Activated CD4-positive, alpha-beta T cell treated with anti-CD3 and anti-CD28 coated beads, Interleukin-2, amount 50 U/mL, for 16 hours (primary cell): ENCODE measurements around the gene RIOX2.
"Not testable (repeated sequence)": the region's sequence is repeated elsewhere in the genome, so short reads cannot be mapped to it uniquely, and the experiment has no call there.

ENCODE experiments used
- DNase-seq: peaks from one replicate; pipeline ENCODE4 v3.0.0-alpha.2; 2020

RIOX2 gene

DNA sequence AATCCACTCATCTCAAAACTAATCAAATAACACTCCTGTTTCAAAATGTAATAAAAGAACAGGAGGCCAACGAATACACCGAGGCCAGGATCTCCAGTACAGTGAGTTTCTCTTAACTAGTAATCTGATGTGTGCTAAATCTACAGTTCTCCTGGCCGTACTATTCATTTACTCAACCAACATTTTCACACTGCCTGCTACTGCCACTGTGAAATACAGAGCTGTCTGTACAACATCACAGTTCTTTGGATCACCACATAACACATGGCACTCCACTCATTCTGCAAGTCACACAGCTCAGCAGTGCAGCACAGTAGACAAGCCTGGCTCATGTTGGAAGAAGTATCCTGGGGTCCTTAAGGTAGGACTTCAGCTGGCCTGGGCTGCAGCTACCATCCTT is 21.9 kb downstream of the RIOX2 start:
- DNase-seq, result peak; percentile 35

DNA sequence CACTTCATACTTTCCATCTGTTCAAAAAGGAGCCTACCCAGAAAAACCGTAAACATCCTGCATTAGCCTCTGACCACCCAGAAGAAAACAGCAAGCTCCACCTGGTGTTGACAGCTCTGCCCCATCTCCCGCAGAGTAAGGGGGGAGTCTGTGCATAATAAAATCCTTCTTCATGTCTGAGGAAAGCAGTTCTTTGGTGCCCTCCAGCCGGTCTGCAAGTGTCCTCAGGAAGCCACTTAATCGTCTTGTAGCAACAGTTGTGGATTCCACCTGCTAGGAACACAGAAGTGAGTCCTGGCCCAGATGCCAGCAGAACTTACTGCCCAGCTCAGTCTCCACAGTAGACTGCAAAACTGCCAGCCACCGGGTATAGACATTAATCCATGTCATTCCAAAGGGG is 22.5 kb downstream of the RIOX2 start:
- DNase-seq, result no peak

DNA sequence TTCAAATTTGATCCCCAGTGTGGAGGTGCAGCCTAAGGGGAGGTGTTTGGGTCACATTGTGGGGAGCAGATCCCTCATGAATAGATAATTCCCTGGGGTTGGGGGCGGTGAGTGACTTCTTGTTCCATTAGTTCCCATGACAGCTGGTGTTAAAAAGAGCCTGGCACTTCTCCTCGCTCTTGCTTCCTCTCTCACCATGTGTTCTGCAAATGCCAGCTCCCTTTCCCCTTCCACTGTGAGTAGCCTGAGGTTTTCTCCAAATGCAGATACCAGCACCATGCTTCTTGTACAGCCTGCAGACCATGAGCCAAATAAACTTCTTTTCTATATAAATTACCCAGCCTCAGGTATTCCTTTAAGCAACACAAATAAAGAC is 23.1 kb downstream of the RIOX2 start:
- no peak for DNase-seq

DNA sequence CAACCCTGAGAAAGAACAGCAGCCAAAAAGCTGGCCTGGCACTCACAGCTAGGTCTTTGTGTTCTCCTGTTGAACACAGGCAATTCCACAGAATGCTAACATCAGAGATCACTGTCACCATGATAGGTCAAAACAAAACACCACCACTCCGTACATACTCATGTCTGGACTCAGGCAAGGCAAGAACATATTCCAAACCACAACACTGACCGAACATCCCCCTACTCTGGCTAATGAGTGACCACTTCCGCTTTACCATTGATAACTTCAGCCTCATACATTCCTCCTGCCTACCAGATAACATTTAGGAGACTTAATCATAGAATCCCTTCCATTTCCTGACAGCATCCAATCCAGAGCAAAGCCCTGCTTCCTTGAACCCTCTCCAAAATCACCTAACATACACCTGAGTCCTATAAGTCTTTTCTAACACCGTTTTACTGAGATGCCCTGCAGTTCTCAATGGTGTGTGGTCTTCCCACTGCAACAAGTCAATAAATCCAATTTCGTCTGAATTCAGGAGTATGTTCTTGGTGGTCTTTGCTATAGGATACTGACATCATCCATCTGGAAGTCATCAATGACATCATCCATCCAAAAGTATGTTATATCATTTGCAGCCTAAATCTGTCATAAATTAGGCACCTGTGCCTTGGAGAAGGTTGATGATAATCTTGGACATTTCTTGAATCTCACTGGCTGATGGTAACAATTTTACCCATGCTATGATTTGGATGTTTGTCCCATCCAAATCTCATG is 23.7 kb downstream of the RIOX2 start:
- no peak for DNase-seq

DNA sequence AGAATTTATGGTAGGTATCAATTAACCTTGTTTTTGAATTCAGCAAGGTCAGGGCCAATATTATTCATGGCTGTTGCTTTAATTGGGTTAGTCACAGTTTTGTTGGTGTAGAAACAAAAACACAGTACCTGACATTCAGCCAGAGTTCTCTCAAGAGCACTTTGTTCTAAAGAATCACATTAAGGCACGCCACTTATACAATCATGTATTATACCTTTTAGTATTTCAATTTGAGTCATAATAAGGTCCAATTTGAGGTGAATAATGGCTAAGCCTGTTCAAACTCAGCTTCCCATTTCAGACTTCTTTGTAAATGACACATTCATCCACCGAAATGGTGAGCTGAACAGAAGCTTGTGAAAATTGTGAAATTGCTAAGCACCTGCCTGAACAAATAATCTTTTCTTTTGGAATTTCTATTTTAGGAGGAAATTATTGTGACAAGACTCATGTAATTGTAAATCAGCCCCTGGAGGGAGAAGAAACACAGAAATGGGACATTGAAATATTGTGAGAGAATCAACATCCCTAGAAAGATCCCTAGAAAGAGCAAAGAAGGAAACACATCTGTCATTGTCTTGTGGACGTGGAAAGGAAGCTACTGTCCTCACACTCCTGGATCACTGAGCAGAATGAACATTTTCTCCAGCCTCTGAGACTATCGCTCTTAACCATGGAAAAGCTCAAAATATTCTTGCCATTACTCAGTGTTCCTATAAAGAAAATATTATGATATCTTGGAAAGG is 29.3 kb downstream of the RIOX2 start:
- peak; percentile 63 for DNase-seq

DNA sequence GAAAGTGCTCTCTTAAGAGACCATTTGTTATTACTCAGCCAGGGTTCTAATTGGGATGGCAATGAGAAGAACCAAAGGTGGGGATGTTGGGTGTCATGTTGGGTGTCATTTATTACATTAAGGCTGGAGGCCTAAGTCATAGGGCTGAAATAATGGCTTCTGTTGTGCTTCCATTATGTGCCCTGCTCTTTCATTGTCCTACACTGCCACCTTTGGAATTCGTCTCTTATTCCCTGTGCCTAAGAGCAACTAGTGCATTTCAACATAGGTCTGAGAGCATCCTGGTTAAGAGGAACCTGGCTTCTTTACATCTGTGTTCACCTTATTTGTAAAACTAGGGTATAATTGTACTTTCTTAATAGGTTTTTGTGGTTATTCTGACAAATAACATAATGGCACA is 32.2 kb downstream of the RIOX2 start:
- DNase-seq, result no peak

DNA sequence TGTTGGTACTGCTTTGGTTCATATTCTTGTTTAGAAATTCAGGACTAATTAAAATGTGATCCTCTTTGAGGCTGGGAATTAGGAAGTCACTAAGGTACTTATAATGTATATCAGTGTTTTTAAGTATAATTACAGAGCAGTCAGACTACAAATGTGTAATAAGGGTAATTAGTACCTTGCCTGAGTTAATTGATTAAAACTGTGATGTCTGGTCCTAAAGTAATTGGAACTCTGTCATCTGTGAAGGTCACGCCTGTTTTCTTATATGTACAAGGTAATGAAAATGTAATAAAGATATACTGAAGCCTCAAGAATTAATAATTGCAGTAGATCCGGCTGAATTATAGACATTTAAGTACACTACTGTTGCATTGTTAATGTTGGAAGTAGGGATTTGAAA is 32.8 kb downstream of the RIOX2 start:
- no peak for DNase-seq

DNA sequence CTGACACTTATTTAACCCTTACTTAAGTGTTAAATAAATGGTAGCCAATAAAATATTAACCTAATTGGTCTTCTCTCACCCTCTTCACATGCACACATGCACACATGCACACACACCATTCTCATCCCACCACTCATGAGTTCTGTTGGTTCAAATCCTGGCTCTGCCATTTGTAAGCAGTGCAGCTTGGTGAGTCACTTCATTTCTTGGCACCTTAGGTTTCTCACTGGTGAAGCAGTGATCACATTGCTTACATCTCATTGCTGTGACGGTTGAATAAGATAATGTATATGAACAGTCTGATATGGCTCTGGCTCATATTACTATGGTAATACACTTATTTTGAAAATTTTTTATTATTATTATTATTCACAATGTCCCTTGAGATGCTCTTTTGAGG is 33.8 kb downstream of the RIOX2 start:
- no peak for DNase-seq

DNA sequence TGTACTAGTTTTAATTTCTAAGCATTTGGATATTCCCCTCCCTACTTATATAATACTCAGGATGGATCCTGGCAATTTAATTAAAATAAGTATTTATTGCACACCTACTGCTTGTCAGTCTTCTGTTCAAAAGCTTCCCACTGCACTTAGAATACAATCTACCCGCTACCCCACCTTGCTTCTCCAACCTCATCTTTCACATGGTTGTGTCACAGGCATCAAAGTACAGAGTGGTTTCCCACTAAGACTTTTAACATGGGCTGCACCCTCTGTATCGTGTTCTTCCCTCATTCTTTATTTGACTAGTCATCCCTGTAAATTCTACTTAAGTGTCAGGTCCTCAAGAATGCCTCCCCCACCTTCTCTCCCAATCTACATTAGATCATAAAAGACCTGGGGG is 35.0 kb downstream of the RIOX2 start:
- DNase-seq, result no peak

DNA sequence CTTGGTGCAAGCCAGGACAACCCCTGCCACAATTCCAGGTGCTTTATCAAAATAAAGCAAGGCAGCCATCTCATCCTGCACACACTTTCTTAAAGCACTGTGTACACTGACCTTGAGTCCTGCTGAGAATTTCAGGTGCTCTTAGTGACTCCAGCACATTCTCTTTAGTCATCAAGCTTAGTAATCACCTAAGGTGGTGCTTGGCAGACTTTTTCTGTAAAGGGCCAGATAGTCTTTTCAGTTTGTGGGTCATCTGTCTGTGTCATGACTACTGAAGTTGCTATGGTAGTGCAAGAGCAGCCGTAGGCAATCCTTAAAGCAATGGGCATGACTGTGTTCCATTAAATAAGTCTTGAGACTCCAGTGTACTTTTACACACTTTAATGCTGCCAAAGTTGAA is 36.4 kb downstream of the RIOX2 start:
- no peak for DNase-seq

DNA sequence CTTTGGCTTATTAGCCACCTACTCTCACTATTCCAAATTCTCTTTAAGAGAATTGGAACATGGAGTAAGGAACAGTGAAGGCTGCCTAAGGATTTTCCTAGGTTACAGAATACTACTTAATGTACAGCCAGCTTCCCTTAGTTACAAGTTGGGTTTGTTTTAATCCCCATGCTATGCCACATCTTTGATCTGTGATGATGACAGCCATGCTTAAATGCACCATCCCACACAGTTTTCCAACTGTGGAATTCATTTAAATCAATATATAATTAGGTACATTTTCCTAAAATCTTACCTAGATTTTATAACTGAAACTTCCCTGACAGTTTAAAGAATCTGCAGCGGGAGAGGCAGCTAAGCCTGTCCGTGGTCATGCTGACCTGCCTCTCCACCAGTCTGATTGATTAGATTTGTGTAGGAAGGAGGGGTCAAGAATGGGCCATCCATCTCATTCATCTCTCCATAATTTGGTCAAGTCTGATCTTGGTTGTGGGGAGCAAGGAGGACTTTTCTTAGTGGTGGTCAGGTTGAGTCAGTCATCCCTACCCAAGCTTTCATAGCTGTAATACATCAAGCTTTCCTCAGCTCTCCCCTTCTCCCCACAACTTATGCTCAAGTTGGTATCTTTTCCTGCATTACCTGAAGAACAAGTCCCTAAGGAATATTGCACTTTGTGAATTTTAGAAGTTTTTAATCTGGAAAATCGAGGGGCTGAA is 37.1 kb downstream of the RIOX2 start:
- no peak for DNase-seq

DNA sequence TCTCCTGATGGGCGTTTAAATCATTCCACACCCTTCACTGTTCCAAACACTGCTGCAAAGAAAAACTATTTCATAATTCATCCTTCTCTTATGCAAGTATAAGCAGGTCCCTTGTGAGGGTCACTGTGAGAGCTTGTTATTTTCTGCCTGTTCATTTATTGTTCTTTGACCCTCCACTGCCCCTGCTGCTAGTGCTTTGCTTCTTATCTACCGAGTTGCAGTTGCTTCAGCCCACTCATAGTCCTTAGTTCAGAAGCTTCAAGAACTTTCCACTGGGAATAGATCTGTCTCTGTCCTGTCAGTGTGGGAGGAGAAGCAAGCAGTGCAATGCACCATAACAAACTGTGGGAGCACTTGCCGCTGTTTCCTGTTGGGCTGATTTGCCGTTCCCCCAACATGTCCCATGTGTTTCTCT is 39.8 kb downstream of the RIOX2 start:
- no peak for DNase-seq

DNA sequence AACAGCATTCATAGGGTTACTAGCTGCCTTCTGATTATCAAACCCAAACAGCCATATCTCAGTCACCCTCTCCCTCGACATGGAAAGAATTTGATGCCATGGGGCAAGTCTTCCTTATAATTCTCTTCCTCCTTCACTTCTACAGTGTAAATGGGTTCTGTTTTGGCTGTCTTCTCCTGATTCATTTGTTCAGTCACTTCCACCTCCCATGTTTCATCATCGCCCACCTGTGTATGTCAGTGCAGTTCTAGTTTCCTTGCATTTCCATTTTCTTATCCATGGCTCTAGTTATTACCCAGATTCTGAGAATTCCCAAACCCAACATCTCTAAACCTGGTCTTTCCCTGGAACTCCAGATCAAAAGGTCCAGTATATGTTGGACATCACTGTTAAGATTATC is 41.0 kb downstream of the RIOX2 start:
- DNase-seq, result no peak

DNA sequence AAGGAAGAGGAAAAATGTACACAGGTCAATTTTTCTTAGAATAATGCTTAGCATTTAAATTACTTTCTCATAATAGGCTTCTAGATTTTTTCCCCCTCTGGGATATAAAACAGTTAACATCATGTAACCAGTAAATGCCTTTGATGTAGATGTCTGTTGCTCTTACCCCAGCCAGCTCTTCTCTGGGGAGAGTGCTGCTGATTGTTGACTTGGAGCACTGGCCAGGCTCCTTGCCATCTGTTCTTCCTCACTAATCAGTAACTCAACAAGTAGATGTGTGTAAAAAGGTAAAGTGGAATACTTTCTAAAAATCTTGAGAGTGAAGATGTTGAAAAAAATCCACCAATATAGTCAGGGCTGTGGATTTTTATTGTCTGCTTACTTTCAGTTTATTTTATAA is 42.2 kb downstream of the RIOX2 start:
- DNase-seq, result no peak

DNA sequence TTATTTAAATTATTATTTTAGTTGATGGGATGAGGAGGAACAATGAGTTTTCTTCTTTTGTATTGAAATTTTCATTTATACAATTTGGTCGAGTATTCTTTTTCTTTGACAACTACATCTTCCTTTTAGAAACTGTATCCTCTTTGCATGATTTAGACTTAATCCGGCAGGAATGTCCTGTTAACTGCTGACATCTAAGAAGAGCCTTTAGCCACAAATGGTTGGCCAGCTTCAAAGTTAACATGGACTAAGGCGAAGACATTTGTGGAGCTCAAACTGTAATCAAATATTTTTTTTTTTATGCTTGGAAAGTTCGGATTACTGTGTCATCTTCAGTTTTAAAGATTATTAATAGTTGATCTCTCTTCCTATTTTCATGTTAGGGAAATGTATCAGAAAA is 43.2 kb downstream of the RIOX2 start:
- DNase-seq, result no peak

DNA sequence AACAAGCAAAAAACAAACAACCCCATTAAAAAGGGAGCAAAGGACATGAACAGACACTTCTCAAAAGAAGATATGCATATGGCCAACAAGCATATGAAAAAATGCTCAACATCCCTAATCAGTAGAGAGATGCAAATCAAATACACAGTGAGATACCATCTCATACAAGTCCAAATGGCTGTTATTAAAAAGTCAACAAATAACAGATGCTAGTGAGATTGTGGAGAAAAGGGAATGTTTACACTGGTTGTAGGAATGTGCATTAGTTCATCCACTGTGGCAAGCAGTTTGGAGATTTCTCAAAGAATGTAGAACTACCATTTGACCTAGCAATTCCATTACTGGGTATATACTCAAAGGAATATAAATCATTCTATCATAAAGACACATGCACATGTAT is 44.5 kb downstream of the RIOX2 start:
- no peak for DNase-seq

DNA sequence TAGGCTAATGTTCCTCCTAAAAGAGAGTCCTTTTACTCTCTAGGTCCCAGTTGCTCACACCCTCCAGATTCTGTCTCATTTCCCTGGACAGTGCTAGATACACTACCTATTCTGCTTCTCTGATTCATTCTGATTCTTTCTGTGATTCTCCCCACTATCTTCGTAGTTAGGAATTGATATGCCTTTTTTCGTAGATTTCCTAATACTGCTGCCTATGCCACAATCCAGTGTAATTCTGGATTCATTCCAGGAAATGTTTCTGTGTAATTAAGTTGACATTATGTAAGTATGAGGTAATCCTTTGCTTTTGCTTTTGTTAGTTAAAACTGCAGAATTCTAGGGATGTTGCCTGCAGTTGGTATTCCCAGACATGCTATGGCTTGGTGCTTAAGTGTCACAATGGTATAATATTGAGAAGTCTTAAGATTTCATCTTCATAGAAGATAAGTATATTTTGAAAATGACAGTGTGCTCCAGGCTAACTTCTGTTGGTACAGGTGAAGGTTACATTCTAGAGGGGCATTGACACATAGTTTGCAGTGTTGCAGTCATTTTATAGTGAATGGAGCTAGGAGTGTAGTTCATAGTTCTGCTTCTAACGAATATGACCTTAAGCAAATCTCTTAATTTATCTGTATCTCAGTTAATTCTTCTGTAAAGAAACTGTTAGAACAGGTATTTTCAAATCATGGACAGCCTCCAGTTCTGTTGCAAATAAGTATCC is 54.3 kb downstream of the RIOX2 start:
- DNase-seq, result no peak

DNA sequence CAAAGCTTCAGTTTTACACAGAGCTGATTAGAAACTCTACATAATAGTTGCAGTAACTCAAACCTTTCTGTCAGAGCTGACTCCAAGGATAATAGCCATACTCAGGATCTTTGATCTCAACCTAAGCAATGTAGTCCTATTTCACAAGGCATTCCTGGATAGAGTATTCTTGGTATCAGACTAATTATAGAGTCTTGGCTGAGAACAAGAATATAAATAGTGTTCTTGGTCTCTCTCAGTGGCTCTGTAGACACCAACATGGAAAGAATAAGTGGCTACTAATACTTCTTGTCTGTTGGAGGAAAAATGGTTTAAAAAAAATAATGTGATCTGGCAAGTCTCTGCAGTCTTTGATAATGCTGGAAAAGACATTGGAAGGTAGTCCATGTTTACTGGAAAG is 55.7 kb downstream of the RIOX2 start:
- no peak for DNase-seq

DNA sequence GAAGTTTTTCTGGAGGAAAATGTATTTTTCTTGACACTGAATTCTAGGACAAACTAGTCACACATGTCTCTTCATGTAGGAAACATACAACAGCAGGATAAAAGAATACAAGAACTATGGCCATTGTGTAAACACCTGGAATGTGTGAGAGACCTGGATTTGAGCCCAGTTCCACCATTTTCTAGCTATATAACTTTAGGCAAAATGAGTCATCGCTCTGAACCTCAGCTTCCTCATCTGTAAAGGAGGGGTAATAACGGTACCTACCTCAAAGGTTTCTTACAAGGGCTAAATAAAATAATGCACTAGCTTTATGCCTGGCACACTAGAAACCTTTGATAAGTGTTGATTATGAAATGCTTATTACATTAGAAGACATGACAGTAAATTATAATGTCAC is 57.8 kb downstream of the RIOX2 start:
- no peak for DNase-seq

DNA sequence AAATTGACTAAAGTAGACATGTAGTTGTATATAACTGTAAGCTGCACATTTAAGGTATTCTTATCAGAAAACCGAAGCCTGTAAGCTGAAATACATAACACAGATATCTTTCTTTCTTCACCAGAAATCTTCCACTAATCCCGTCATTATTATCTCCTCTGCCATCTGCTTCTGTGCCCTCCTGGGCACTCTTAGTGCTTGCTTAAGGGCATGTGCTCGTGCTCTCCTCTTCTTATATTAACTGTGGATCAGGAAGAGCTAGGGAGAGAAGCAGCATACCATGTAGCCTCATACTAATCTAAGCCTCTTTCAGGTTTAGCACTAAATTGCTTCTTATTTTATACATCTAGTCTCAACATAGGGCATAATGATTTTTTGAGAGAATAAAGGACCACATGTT is 60.8 kb downstream of the RIOX2 start:
- DNase-seq, result no peak

DNA sequence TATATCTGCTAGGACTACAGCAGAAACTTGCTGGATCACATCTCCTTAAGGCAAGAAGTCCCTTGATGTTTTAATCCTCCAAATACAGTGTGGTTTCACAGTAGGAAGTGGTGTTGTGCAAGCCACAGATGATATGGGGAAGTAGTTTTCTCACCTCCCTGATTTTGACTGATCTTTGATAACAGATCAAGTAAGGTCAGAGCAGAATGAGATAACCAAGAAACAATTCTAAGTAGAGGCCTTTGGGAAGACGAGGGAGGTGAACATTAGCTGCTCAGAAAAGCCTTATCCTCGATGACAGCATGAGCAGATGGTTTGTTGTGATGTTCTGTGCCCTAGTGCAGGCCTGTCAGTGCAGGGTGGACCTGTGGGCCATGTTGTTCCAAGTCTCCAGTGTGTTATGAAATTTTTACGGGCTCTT is 61.3 kb downstream of the RIOX2 start:
- DNase-seq, result peak; percentile 25

DNA sequence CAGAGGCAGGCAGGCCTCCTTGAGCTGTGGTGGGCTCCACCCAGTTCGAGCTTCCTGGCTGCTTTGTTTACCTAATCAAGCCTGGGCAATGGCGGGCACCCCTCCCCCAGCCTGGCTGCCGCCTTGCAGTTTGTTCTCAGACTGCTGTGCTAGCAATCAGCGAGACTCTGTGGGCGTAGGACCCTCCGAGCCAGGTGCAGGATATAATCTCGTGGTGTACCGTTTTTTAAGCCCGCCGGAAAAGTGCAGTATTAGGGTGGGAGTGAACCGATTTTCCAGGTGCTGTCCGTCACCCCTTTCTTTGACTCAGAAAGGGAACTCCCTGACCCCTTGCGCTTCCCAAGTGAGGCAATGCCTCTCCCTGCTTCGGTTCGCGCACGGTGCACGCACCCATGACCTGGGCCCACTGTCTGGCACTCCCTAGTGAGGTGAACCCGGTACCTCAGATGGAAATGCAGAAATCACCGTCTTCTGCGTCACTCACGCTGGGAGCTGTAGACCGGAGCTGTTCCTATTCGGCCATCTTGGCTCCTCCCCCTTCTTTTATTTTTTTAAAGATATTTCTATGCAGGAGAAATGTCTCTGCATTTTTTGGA is 61.9 kb downstream of the RIOX2 start:
- not testable (repeated sequence) for DNase-seq

DNA sequence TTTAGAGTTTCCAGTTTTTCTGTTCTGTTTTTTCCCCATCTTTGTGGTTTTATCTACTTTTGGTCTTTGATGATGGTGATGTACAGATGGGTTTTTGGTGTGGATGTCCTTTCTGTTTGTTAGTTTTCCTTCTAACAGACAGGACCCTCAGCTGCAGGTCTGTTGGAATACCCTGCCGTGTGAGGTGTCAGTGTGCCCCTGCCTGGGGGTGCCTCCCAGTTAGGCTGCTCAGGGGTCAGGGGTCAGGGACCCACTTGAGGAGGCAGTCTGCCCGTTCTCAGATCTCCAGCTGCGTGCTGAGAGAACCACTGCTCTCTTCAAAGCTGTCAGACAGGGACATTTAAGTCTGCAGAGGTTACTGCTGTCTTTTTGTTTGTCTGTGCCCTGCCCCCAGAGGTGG is 62.4 kb downstream of the RIOX2 start:
- DNase-seq, result not testable (repeated sequence)
